ENCODE data around the gene ME2.
"Not testable (repeated sequence)": the region's sequence is repeated elsewhere in the genome, so short reads cannot be mapped to it uniquely, and the experiment has no call there.

GRCh38 chr18:50833496-50833895 is 45.4 kb upstream of the ME2 start:
- not testable (repeated sequence) for TF ChIP-seq POLR2AphosphoS5, SPI1, POU2F2, POLR2A (IDR thresholded peaks at IDR 0.05; ENCODE audit: low read depth, low read length)

Measured in GM12891 (cell line).